Stimulated activated CD8-positive, alpha-beta memory T cell treated with anti-CD3 and anti-CD28 coated beads, Interleukin-12 subunit alpha, Interleukin-12 subunit beta, amount 100 ng/mL, for 24 hours (primary cell): ENCODE results near the gene KCNH1.

Experiments used
- DNase-seq: peaks from one replicate; pipeline ENCODE4 v3.0.0-alpha.2; 2020; ENCODE audit errors: extremely low read depth

The KCNH1 gene

GRCh38 chr1:211133836-211134669 lies at the start of gene KCNH1:
Gene KCNH1, minus strand, starts transcription at chr1:211134148. Its CDS starts 203 bp downstream, at chr1:211133945.
- peak; percentile 60 for DNase-seq

- no peak for DNase-seq
Observed at GRCh38 chr1:211182746-211183145, 48.8 kb upstream of the KCNH1 start.

GRCh38 chr1:211174375-211174774 lies 40.4 kb upstream of the KCNH1 start:
- DNase-seq = no peak

- no peak for DNase-seq
Observed at GRCh38 chr1:211172657-211173056, 38.7 kb upstream of the KCNH1 start.

GRCh38 chr1:211169353-211169752 lies 35.4 kb upstream of the KCNH1 start:
- DNase-seq = no peak

- no peak for DNase-seq
Observed at GRCh38 chr1:211158866-211159265, 24.9 kb upstream of the KCNH1 start.

GRCh38 chr1:211155040-211155439 lies 21.1 kb upstream of the KCNH1 start:
- DNase-seq = no peak

- no peak for DNase-seq
Observed at GRCh38 chr1:211153932-211154331, 20.0 kb upstream of the KCNH1 start.

- no peak for DNase-seq
Observed at GRCh38 chr1:211148366-211148765, 14.4 kb upstream of the KCNH1 start.

- DNase-seq = no peak
Observed at GRCh38 chr1:211145944-211146343, 12.0 kb upstream of the KCNH1 start.

- no peak for DNase-seq
Observed at GRCh38 chr1:211135342-211135950, 1.5 kb upstream of the KCNH1 start.

- no peak for DNase-seq
Observed at GRCh38 chr1:211133393-211133835, 534 bp downstream of the KCNH1 start.

- no peak for DNase-seq
Observed at GRCh38 chr1:211132721-211133392, 1.1 kb downstream of the KCNH1 start.

- no peak for DNase-seq
Observed at GRCh38 chr1:211129776-211130175, 4.2 kb downstream of the KCNH1 start.

- no peak for DNase-seq
Observed at GRCh38 chr1:211127166-211127565, 6.8 kb downstream of the KCNH1 start.

- DNase-seq = no peak
Observed at GRCh38 chr1:211126622-211127021, 7.3 kb downstream of the KCNH1 start.

GRCh38 chr1:211118407-211119102 lies 15.4 kb downstream of the KCNH1 start:
- no peak for DNase-seq

- no peak for DNase-seq
Observed at GRCh38 chr1:211114446-211114845, 19.5 kb downstream of the KCNH1 start.

- DNase-seq = no peak
Observed at GRCh38 chr1:211113566-211113965, 20.4 kb downstream of the KCNH1 start.

- no peak for DNase-seq
Observed at GRCh38 chr1:211111351-211111750, 22.6 kb downstream of the KCNH1 start.

- DNase-seq = no peak
Observed at GRCh38 chr1:211101481-211101880, 32.5 kb downstream of the KCNH1 start.

- no peak for DNase-seq
Observed at GRCh38 chr1:211099393-211099792, 34.6 kb downstream of the KCNH1 start.
